Fibroblast of gingiva (primary cell): ENCODE measurements around the gene CCL8.

Source experiments
- DNase-seq: peaks from one replicate; pipeline ENCODE4 v3.0.0-alpha.2; 2011; ENCODE audit warnings: low read depth

The CCL8 gene

DNA sequence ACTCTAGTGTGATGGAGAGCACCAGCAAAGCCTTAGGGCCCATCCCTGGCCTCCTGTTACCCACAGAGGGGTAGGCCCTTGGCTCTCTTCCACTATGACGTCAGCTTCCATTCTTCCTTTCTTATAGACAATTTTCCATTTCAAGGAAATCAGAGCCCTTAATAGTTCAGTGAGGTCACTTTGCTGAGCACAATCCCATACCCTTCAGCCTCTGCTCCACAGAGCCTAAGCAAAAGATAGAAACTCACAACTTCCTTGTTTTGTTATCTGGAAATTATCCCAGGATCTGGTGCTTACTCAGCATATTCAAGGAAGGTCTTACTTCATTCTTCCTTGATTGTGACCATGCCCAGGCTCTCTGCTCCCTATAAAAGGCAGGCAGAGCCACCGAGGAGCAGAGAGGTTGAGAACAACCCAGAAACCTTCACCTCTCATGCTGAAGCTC is at the start of gene CCL8:
Gene CCL8, plus strand, starts transcription at position 397 of the 445 bp plus-strand sequence. CDS start 67 bp downstream, outside the sequence.
- DNase-seq = peak; percentile 36

DNA sequence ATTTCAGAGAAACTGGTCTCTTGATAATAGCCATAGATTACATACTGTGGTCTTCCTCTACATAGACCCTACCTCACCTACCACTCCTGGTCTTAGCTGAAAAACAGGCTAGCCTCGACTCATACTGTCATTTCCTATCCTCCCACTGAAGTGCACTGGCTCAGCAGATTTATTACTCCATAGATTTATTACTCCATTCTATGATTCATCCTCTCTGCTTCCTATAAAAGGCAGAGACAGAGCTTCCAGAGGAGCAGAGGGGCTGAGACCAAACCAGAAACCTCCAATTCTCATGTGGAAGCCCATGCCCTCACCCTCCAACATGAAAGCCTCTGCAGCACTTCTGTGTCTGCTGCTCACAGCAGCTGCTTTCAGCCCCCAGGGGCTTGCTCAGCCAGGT is 49.3 kb upstream of the CCL8 start, which contains the start of gene CCL7:
Gene CCL7, plus strand, starts transcription at position 253 of the 400 bp plus-strand sequence. Its CDS starts 70 bp downstream, at position 323.
- no peak for DNase-seq

DNA sequence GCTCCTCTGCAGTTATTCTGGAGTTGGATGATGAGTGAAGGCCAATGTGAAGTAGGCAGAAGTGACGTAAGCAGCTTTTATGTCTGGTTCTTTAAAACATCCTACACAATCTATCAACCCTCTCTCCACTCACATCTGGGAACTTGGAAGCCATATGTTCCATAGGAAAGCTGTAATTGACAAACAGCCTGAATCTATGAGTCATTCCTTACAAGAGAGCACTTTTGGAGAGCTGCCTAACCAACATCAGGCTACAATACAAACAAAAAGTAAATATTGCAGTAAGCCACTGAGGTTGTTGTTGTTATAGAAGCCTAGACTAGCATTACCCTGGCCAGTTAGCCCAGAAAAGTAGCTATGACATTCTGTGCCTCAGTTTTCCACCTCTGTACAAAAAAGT is 43.4 kb upstream of the CCL8 start:
- peak; percentile 91 for DNase-seq

DNA sequence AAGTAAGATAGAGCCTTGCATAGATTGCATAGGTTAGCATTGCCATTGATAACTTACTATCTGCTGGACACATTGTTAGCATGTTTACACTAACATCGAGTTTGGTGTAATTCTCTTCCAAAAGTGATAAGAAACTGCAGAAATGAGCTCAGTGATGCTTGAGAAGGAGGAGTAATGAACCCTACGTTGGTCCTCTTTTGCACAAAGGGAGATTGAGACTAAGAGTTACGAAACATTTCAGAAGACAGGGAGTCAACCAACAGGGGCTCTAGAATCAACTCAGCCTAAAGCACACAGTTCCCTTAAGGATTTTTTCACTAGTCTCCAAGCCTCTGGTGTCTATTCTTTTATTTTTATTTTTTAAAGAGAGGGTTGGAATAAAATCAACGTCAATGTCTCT is 42.4 kb upstream of the CCL8 start:
- no peak for DNase-seq

DNA sequence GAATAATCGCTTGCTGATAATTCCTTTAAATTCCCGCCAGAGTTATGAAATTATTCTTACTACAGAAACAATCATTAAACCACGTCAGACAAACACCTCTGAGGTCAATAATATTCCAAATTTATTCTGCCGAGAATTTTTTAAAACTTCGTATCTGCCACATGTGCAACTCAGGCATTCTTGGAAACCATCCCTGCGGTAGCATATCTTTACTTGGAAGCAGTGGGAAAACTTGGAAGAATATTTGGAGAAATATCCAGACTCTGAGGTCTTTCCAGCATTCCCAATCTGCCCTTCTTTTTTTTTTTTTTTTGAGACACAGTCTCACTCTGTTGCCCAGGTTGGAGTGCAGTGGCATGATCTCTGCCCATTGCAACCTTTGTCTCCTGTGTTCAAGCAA is 35.7 kb upstream of the CCL8 start:
- DNase-seq = no peak

DNA sequence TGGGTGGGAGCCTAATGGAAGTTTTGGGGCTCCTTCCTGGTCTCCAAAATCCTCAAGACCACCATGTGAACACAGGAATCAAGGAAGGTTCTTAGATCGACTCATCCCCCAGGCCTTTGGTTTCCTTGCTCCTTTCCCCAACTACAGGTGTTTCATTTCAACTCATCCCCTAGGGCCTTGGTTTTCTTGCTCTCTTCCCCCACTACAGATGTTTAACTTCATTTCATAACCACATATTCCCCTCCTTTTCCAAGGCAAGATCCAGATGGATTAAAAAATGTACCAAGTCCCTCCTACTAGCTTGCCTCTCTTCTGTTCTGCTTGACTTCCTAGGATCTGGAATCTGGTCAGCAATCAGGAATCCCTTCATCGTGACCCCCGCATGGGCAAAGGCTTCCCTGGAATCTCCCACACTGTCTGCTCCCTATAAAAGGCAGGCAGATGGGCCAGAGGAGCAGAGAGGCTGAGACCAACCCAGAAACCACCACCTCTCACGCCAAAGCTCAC is 33.9 kb upstream of the CCL8 start, which contains the start of gene CCL11:
Gene CCL11, plus strand, starts transcription at position 457 of the 507 bp plus-strand sequence. CDS start 67 bp downstream, outside the sequence.
- DNase-seq = no peak

DNA sequence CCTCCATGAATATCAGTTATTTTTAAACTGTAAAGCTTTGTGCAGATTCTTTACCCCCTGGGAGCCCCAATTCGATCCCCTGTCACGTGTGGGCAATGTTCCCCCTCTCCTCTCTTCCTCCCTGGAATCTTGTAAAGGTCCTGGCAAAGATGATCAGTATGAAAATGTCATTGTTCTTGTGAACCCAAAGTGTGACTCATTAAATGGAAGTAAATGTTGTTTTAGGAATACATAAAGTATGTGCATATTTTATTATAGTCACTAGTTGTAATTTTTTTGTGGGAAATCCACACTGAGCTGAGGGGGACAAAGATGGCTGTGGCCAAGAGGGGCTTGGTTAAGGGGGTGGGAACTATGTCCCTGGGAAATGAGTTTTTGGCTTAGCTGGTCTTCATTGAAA is 31.4 kb upstream of the CCL8 start:
- no peak for DNase-seq

DNA sequence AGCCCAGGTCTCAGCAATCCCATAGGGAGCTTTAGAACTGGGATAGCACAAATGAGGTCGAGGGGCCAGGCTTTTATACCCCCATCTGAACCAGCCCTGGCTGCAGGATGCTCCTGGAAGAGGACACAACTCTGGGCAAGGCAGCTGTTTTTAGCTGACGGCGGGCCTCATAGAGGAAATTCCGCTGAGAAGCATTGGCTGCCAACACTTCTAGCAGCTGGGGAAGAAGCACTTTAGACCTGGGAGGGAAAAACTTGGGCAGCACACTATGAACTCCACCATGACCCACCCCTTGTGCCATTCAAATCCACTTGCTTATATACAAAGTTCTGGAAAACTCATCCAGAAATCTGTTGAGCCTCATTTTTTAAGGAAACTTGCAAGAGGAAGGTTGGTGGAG is 28.6 kb upstream of the CCL8 start:
- no peak for DNase-seq

DNA sequence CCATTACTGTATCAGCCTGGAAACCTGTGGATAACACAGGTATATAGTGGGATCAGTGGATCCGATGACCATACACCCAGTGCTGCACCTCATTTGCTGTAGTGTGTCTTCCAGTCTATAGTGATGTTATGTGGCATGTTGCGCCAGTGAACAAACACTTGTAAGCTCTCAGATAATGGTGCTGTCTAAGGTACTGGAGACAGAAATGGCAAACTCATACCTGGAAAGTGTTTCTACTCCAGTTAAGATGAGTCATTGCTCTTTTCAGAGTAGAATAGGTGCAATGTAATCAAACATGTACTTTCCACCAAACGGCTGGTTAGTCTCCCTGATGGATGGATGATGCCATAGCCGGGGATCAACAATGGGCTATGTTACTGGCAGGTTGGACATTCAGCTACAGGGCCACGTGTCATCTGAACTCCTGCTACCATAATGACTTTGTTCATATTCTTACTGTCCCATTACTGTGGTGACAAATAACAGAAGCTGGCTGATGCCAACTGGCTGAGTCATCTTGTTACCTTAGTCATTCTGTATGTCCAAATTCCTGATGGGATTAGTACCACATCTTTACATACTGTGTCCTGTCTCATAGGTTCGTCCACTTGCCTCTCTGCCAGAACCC is 27.4 kb upstream of the CCL8 start:
- no peak for DNase-seq

DNA sequence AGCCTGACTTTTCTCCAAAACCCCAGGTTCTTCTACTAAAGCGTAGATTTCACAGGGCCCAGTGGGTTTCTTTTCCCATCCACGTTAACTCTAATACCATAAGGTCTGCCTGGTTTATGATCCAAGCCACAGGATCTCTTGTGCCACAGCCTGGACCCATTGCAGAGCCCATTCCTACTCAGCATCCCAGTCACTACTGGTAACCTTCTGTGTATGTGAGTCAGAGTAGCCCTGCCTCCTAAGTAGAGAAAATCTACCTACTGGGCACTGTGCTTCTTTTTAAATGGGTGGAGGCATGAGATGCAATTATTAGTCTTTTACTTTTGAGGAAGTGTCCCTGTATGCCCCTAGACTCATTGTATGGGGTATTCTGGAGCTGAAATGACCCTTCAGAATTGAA is 20.2 kb upstream of the CCL8 start:
- no peak for DNase-seq

DNA sequence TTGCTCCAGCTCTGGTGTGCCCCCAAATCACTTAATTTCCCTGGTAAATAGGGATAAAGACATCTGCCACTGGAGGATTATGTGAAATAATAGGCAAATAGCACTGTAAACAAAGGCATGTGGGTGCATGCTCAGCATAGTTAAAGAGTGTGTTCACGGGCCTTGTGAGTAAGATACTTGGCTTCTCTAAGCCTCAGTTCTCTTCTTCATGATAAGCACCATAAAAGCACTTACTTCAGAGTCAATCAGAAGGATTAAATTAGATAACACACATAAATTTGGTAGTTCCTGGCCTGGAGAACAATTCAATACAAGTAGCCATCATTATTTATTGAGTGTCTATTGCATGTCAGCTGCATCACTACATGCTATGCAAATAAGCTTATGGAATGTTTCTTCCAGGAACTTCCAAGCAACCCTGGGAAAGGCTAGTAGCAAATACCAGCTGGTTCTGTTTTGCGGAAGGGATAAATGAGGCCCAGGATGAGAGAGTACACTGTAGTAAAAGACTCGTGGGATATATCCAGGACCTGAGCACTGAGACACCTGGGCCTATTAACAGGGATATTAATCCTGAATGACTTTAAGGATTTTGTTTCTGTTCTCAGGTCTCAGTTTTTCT is 19.2 kb upstream of the CCL8 start:
- peak; percentile 44 for DNase-seq

DNA sequence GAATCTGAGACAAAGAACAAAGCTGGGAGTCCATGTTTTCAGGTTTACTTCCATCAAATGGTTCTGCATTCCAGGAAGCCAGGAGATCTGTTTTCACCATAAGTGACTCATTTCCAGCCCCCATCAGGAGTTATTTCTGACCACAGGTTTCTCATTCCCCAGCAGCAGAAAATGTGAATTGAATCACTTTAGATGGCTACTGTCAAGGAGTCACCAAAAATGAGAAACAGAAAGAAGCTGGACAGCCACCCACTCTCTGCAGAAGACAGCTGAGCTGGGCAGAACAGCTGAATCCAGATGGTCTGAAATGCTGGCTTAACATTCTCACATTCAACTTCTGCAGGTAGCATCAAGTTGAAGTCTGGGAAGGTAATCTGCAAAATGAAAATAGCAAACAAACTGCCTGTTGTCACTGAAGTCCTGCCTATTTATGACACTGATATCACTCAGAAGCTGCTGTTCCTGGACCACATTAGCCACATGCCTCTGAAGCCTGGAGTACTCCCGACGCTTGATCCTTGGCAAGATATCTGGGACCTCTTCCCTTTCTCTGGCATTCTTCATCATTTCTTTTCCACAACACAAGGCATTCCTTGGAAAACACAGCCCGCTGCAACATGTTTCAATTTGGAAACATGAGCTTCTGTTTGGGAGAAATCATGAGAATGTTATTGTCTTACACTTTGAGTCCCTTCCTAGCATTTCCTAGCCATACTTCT is 18.4 kb upstream of the CCL8 start:
- DNase-seq = peak; percentile 37

DNA sequence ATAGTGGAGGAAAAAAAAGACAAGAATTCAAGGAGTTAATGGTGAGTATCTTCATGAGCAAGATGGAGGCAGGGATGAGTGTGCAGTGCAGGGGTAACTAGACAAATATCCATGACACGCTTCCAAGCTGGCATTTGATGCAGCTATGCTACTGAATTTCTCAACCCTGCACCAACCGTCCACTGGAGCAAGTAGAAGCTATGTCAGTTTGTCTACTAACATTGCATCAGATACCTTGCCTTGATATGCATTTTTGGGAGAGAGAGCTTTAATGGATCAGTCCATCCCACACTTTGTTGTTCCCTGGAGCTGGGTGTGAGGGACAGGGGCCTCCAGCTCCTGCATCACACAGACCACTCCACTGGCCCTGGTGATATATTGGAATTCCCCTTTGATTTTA is 17.2 kb upstream of the CCL8 start:
- peak; percentile 40 for DNase-seq

DNA sequence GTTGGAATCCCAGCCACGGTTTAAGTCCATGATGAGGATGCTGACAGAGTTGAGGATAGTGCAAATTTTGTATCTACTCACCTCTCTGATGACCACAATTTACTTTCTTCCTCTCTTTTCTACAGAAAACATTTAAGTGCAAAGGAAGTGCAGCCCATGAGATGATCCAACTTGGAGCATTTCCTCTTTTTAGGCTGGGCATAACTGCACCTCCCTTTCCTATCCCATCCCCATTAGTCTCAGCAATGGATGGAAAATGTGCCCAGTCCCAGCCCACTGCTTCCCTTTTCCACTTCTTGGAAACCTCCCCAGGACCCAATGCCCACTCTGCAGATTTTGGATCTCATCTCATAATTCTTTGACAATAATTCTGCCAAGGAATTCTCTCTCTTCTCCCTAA is 16.6 kb upstream of the CCL8 start:
- no peak for DNase-seq

DNA sequence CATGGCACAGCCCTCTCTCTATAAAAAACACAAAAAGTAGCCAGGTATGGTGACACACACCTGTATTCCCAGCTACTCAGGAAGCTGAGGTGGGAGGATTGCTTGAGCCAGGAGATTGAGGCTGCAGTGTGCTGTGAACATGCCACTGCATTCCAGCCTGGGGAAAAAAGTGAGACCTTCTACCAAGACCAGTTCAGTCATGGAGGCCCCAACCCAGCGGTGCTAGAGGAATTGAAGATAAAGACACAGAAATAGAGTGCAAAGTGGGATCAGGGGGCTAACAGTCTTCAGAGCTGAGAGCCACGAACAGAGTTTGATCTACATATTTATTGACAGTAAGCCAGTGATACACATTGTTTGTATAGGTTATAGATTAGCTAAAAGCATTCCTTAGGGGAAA is 15.6 kb upstream of the CCL8 start:
- no peak for DNase-seq

DNA sequence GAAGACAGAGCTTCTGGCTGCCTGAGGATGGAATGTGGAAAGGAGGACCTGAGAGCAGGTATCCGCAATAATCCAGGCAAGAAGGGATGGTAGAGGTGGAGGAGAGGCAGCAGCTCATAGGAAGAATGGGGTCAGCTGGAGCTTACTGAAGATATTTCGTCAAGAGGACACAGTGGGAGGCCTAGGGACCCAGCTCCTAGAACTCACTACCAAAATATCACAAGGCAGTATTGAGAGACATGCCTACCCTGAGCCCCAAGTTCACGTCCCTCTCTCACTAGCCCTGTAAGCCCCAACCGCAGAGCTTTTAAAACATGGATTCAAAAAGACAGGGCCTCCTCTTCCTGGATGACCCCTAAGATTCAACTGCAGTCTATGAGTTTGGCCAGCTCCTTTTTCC is 14.2 kb upstream of the CCL8 start:
- no peak for DNase-seq

DNA sequence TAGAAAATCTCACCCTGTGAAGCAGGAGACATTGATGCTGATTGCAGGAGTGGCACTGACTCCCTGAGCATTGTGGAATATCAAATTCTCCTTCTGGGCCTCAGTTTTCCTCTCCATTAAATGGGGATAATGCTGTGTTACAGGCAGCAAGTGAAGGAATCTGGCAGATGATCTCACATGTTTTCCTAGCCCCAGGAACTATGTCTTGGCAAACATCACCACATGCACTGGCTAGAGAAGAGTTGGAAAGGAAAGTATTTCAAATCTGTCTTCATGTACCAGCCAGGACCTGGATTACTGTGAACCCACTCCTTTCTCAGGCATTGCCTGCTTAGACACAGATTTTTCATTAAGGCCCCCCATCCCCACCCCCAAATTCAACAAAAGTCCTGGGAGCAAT is 13.6 kb upstream of the CCL8 start:
- peak; percentile 27 for DNase-seq

DNA sequence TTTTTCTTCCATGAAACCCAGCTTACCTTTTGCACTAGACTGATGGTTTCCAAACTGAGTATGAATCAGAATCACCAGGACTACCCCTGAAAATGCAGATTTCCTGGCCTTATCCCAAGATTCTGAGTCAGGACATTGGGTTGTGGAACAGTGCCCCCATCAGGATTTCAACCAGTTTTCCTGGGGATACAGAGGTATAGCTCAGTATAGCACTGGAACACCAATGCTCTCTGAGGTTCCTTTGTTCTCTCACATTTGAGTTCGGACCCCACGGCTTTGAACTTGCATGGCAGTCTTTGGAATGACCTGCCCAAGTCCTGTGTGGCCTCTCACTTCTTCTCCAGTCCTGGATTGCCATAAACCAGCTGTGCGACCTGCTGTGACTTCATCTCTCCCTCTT is 12.8 kb upstream of the CCL8 start:
- peak; percentile 75 for DNase-seq

DNA sequence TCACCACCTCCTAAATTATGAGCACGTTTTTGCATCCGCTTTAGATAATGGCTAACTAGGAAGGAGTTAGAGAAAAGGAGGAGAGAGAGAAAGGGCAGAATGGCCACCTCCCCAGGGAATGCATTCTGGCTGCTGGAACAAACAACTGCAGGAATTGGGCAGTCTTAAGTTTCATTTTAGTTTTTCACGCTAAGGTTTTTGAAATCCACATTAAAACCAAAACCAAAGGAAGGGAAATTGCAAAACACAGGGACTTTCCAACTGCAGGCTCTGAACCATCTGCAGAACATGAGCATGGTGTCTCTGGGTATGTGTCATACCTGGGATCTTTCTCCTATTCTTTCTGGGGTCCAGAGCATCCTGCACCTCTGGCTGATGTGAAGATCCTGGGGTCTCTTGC is 12.1 kb upstream of the CCL8 start:
- DNase-seq = peak; percentile 91

DNA sequence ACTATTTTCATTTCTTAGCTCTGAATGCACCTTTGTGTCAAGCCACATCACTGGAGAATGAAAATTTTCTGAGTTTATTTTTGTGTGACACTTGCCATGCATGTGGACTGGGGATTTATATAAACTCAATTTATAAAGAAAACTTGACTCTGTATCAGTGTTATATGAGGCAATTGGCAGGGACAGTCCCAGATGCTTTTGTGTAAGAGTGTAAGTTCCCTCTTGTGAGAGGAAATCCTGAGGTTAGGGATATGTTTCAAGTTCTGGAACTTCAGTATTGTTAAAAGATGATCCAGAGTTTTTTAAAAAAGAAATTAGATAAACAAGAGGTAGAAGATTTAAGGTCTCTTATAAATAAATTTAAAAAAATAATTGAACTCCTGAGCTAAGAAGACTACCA is 10.9 kb upstream of the CCL8 start:
- DNase-seq = peak; percentile 51

DNA sequence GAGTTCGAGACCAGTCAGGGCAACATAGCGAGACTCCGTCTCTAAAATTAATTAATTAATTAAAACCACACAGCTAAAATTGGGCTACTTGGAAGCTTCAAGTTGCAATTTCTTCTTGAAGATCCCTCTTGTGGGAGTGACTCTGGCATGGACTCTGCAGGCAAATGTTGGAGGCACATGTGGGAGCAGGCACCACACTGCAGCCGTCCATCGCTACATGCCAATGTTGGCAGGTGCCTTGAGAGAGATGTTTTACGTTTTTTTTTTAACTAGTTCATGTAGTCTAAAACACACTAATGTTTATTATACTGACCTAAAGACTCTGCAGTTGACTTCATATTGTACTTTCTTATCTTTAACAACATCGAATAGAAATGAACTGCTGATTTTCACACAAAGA is 7.9 kb upstream of the CCL8 start:
- no peak for DNase-seq

DNA sequence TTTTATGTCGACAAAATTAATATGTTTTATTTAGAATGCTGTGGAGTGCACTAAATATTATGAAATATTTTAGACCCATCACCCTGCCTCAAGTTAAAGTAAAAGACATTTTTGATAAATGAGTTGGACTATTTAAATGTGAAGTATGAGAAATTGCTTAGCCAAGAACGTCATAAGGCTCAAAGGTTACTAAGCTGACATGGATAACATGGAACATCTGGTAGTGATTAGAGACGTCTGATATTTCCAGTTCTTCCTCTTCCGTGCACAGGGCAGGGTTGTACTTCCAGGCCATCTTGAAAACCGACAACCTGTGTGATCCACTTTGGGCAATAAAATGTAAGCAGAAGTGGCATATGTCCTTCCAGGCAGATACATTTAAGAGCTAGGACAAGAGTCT is 7.2 kb upstream of the CCL8 start:
- peak; percentile 90 for DNase-seq

DNA sequence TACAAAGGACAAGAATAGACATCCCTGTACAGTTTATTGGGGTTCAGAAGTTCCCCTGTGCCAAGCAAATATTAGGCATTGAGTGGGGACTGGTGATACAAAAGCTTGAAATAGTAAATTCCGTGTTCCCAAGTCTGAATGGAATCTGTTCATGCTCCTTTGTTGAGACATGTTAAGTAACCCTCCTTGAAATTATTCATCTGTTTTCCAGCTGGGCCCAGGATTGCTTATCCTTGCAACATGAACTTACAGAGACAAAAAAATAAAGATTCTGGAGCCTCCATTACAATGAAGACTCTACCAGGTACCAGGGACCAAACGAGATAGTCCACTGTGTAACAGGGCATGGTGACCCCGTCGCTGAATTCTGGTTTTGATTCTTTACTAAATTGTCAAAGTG is 6.1 kb upstream of the CCL8 start:
- DNase-seq = peak; percentile 84
